Psoas muscle (tissue), 8 donors: ENCODE measurements around the gene KCNA10. TPM values are rescaled to one million over a fixed set of nuclear protein-coding genes. Genes with fewer than 3 reads are reported as not detected.

Experiments
- ATAC-seq, 4 donors: fragments of 200-7000 bp; cut with Tn5 transposase; one replicate each; pipeline ENCODE4 v1.9.1; 2020; ENCODE audit warnings: moderate library complexity in 3 of 4, mild to moderate bottlenecking in 2 of 4
- DNase-seq, 2 donors: peaks; one replicate each; pipeline ENCODE4 v3.0.0-alpha.2; 2020
- H3K27ac ChIP-seq: fragments of 200-600 bp; one replicate; pipeline ENCODE4 v1.8.0; 2022
- H3K27me3 ChIP-seq, 3 donors: fragments of 200-600 bp in 1 of 3; one replicate each; pipeline versions ENCODE4 v1.6.1 to v1.8.0; 2013 to 2022; ENCODE audit warnings: low read length in 2 of 3, mild to moderate bottlenecking in 2 of 3, moderate library complexity in 1 of 3; ENCODE audit not compliant: insufficient read depth in 3 of 3
- H3K36me3 ChIP-seq, 2 donors: fragments of 200-600 bp in 1 of 2; one replicate each; pipeline versions ENCODE4 v1.6.1 to v1.8.0; 2013 to 2022; ENCODE audit warnings: low read depth in 1 of 2, mild to moderate bottlenecking in 1 of 2, moderate library complexity in 1 of 2; ENCODE audit not compliant: insufficient read depth in 1 of 2
- H3K4me1 ChIP-seq: fragments of 200-600 bp; one replicate; pipeline ENCODE4 v1.8.0; 2022
- H3K4me3 ChIP-seq: fragments of 200-600 bp; one replicate; pipeline ENCODE4 v1.8.0; 2022; ENCODE audit warnings: mild to moderate bottlenecking
- H3K9me3 ChIP-seq: fragments of 200-600 bp; one replicate; pipeline ENCODE4 v1.8.0; 2022
- WGBS, 3 donors: extraction: QIAGEN DNeasy Blood & Tissue Kit; methylation state at CpG; one replicate each; pipeline versions ENCODE4 v1.1.6 to v1.1.7; 2013; 5-methylcytosine and 5-hydroxymethylcytosine counted together
- intact Hi-C, 2 donors: fragments of 100-400 bp; cut with DNase I; formaldehyde crosslinking; loops; one replicate each; pipeline versions ENCODE4 v1.11.0 to v1.14.2; 2022
- polyA plus RNA-seq, 3 donors: library from polyadenylated mRNA; stranded (reverse); fragments of 200-250 nt; gene quantifications; one replicate each; pipeline ENCODE4 v1.2.3, GENCODE V29; 2013
- total RNA-seq, 4 donors: library from RNA; stranded (reverse); fragmentation: NEBNext Ultra II Directional in 2 of 4; extraction: Animal tissue kit (Norgen Biotek cat#: 25700) in 2 of 4; gene quantifications; one replicate each; pipeline versions ENCODE4 v1.2.1 to v1.2.4, GENCODE V29; 2021 to 2023
- TF ChIP-seq, protein P1 (sequence below): fragments of 200-600 bp; IDR thresholded peaks from one replicate; pipeline ENCODE4 v1.8.0; 2022; ENCODE audit warnings: antibody characterized with exemption
- donor health status: healthy with polysubstance abuse.
- donor health status: DM: no; HTN: no; CAD: no; lungs with moderate emphysema.
- donor health status: Bipolar disorder and iron deficiency.
- donor health status: healthy.
- donor health status: DM: yes; HTN: yes; CAD: no.
- donor health status: DM: no; HTN: no; CAD: no.
- donor health status: DM: no; HTN: no; CAD: no.
- donor health status: DM: yes; HTN: yes; CAD: no.

Gene KCNA10
- total and polyA plus RNA-seq, 7 donors, result not detected

DNA sequence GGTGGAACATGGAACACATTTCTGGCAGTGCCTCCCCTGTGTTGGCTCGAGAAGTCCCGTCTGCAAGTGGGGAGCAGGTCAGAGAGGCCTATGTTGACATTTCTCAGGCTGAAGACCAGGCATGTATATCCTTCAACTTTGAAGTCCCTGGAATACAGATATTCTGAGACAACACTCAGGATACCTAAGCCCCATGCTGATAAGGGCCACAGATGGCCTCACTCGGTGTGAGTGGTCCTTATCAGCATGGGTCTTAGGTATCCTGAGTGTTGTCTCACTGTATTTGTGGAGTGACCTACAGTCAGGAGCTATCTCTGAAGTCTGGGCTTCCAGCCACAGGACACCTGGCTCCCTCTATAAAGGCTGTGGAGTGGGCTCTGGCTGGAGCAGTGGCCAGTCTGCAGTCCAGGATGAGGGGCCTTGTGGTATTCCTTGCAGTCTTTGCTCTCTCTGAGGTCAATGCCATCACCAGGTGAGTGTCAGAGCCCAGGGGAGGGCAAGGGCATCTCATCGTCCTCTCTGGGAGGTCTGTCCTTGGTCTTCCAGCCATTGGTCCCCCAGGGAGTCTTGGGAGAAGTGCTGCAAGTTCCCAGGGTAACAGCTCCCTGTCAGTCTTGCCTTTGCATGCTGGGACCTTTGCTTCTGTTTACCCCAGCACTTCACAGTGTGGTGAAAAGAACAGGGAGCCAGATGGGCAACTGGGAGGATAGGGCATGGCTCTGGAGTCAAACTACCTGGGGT is 38.4 kb downstream of the KCNA10 start:
- ATAC-seq, result no peak
- TF ChIP-seq, protein P1, sequence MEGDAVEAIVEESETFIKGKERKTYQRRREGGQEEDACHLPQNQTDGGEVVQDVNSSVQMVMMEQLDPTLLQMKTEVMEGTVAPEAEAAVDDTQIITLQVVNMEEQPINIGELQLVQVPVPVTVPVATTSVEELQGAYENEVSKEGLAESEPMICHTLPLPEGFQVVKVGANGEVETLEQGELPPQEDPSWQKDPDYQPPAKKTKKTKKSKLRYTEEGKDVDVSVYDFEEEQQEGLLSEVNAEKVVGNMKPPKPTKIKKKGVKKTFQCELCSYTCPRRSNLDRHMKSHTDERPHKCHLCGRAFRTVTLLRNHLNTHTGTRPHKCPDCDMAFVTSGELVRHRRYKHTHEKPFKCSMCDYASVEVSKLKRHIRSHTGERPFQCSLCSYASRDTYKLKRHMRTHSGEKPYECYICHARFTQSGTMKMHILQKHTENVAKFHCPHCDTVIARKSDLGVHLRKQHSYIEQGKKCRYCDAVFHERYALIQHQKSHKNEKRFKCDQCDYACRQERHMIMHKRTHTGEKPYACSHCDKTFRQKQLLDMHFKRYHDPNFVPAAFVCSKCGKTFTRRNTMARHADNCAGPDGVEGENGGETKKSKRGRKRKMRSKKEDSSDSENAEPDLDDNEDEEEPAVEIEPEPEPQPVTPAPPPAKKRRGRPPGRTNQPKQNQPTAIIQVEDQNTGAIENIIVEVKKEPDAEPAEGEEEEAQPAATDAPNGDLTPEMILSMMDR, result no peak
- intact Hi-C loops, result no loop called here

DNA sequence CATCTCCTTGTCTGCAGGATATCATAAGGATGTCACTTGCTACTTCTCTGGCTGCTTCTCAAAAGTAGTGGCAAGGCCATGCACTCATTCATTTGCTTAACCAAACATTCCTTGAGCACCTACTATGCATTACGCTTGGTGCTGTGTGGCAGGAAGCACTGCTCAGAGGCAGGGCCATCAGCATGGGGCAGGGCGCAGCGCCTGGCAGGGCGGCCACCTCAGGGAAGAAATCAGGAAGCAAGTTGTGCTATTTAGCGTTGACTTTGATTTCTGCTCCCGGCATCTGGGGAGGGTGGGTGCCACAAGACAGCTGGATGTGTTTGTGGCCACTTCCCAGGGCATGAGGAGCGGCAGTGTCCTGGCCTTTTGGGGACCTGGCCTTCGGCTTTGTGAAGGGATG is 40.1 kb downstream of the KCNA10 start:
- Histone ChIP-seq H3K9me3 (no peaks in the 10 kb centered on the region), H3K27ac (no peak overlapping the region), H3K4me1 (no peaks in the 10 kb centered on the region), H3K4me3 (no peak overlapping the region), H3K36me3 (no peaks in the 10 kb centered on the region), H3K27me3 (no peaks in the 10 kb centered on the region)
- ATAC-seq (no peak), DNase-seq (no peak)
- intact Hi-C loops, result no loop called here
- WGBS, 3 donors, result 89 to 94% (median 91%) methylated on average over 8 of the region's 8 CpGs
- TF ChIP-seq, protein P1, result no peak

More for the DNA sequence above, 38.4 kb downstream of the KCNA10 start:
- H3K27ac ChIP-seq, result no peak overlapping the region
- no peaks in the 10 kb centered on the region for H3K4me1 ChIP-seq
- H3K4me3 ChIP-seq, result no peak overlapping the region
- H3K9me3 ChIP-seq, result no peaks in the 10 kb centered on the region
- 65 to 69% (median 68%) methylated on average over 4 of the region's 4 CpGs for WGBS, 3 donors
- H3K27me3 ChIP-seq, result no peaks in the 10 kb centered on the region
- no peak for DNase-seq
- no peaks in the 10 kb centered on the region for H3K36me3 ChIP-seq

DNA sequence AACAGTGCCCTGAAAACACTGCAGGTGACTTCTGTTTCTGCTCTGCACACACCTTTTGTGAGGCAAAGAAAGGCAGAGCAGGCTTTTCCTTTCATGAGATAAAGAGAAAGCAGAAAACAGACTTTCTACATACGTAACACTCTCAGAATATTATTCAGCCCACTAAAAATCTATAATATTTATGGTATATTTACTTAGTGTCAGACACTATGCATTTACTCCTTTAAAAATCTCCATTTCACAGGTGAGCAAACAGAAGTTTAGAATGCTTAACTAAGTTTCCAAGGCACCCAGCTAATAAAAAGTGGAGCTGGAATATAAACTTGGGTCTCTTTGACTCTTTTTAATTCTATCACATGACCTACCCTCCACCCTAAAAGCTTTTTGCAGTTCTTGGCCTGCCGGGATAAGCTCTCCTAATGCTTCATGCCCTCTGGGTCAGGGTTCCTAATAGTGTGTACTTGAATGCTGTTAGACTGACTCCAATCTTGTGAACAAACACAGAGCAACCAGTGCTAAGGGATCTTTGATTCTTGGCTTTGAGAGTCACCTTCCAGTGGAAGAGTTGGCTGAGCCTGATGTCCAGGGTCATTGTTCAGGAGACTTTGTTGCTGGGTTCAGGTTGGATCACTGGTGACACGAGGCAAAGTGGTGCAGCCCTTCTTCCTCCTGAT is 40.9 kb downstream of the KCNA10 start:
- no peak for ATAC-seq
- Histone ChIP-seq H3K27ac (no peak overlapping the region), H3K36me3 (no peaks in the 10 kb centered on the region), H3K4me3 (no peak overlapping the region), H3K9me3 (no peaks in the 10 kb centered on the region), H3K4me1 (no peaks in the 10 kb centered on the region), H3K27me3 (no peaks in the 10 kb centered on the region)
- 70 to 77% (median 74%) methylated on average over 3 of the region's 3 CpGs for WGBS, 3 donors
- TF ChIP-seq, protein P1, result no peak
- DNase-seq, result no peak
- intact Hi-C loops, result no loop called here

DNA sequence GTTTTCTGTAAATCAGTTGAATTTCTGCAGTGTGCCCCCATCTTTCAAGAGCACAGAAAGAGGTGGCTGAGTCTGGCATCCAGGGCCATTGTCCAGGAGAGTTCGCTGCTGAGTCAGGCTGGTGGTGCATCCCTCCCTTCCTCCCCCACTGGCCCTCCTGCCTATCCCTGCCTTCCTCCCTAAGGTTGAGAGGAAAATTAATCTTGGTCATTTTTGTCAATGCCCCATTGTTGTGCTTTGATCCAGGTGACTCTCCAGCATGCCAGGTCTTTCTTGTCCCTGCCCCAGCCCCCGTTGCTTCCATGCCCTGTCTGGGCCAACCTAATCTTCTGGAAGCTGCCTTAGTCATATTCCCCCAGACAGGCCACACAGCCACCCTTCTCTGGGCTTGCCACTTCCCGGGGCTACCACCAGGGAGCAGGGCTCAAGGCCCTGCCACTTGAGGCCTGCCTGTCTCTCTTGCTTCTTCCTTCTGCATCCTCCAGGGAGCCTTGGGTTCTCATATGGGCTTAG is 41.5 kb downstream of the KCNA10 start:
- no peak for DNase-seq
- Histone ChIP-seq H3K4me3 (no peak overlapping the region), H3K9me3 (no peaks in the 10 kb centered on the region), H3K27ac (no peak overlapping the region), H3K36me3 (no peaks in the 10 kb centered on the region), H3K27me3 (no peaks in the 10 kb centered on the region), H3K4me1 (no peaks in the 10 kb centered on the region)
- 61 to 69% (median 65%) methylated on average over 3 of the region's 3 CpGs for WGBS, 3 donors
- ATAC-seq, result no peak
- intact Hi-C loops, result no loop called here
- TF ChIP-seq, protein P1, result no peak
